K562 (cell line): ENCODE results near the gene TIMP1. TPM values are rescaled to one million over a fixed set of nuclear protein-coding genes. Genes with fewer than 3 reads are reported as not detected.

Experiments used
- ARID3B ChIP-seq: fragments of 250-450 bp; sonication (Bioruptor Pico); IDR thresholded peaks from 2 replicates; pipeline ENCODE4 v1.4.0; 2020; ENCODE audit warnings: borderline replicate concordance
- GTF2F1 ChIP-seq: IDR thresholded peaks from 2 replicates; pipeline ENCODE4 v1.6.1; 2011; ENCODE audit warnings: low read depth, low read length, improper control_type of control experiment
- HDAC2 ChIP-seq: fragments of 450-650 bp; IDR thresholded peaks from 2 replicates; pipeline ENCODE4 v1.6.1; 2016; ENCODE audit warnings: mild to moderate bottlenecking
- KDM1A ChIP-seq, 2 experiments: fragments of 450-650 bp; IDR thresholded peaks; 2 replicates each; pipeline ENCODE4 v1.6.1; 2016; ENCODE audit warnings: mild to moderate bottlenecking in 2 of 2
- MAFK ChIP-seq: IDR thresholded peaks from 2 replicates; pipeline ENCODE4 v1.6.1; 2011; ENCODE audit warnings: low read length, improper control_type of control experiment
- MAX ChIP-seq: sonication (generic); formaldehyde crosslinking; IDR thresholded peaks from 2 replicates; pipeline ENCODE4 v1.9.0; 2022; ENCODE audit warnings: mild to moderate bottlenecking, missing genetic modification reagents
- NFE2L1 ChIP-seq: fragments of 450-650 bp; IDR thresholded peaks from 2 replicates; pipeline ENCODE4 v1.6.1; 2016; ENCODE audit warnings: missing genetic modification characterization, low read depth, mild to moderate bottlenecking, missing compliant biosample characterization, moderate library complexity, borderline replicate concordance
- NUFIP1 ChIP-seq: fragments of 450-650 bp; IDR thresholded peaks from 2 replicates; pipeline ENCODE4 v1.6.1; 2018; ENCODE audit not compliant: partially characterized antibody
- RREB1 ChIP-seq: fragments of 250-450 bp; sonication (Bioruptor Pico); IDR thresholded peaks from 2 replicates; pipeline ENCODE4 v1.4.0; 2020
- TGIF2 ChIP-seq: sonication (generic); formaldehyde crosslinking; IDR thresholded peaks from 2 replicates; pipeline ENCODE4 v1.8.1; 2022; ENCODE audit warnings: mild to moderate bottlenecking, missing genetic modification reagents, moderate library complexity
- THRB ChIP-seq: fragments of 450-650 bp; formaldehyde crosslinking; conservative IDR thresholded peaks from 2 replicates; pipeline ENCODE4 v1.4.0; 2022; ENCODE audit warnings: mild to moderate bottlenecking, missing genetic modification characterization
- U2AF1 ChIP-seq: fragments of 200-400 bp; formaldehyde crosslinking; optimal IDR thresholded peaks from 2 replicates; pipeline ENCODE3; 2017; ENCODE audit warnings: mild to moderate bottlenecking, low read depth, low read length, moderate library complexity
- ZC3H4 ChIP-seq: sonication (generic); formaldehyde crosslinking; IDR thresholded peaks from 2 replicates; pipeline ENCODE4 v1.9.0; 2021; ENCODE audit warnings: missing genetic modification reagents, borderline replicate concordance
- ZNF143 ChIP-seq: sonication (generic); formaldehyde crosslinking; IDR thresholded peaks from 2 replicates; pipeline ENCODE4 v1.9.0; 2022; ENCODE audit warnings: mild to moderate bottlenecking, missing genetic modification reagents
- ZNF184 ChIP-seq: sonication (generic); formaldehyde crosslinking; IDR thresholded peaks from 2 replicates; pipeline ENCODE4 v1.5.0; 2020; ENCODE audit warnings: missing genetic modification reagents
- ZNF232 ChIP-seq: sonication (generic); formaldehyde crosslinking; IDR thresholded peaks from 2 replicates; pipeline ENCODE4 v1.8.0; 2022; ENCODE audit warnings: mild to moderate bottlenecking, missing genetic modification reagents
- ZNF695 ChIP-seq: fragments of 450-650 bp; formaldehyde crosslinking; IDR thresholded peaks from 2 replicates; pipeline ENCODE4 v1.4.0; 2020; ENCODE audit warnings: mild to moderate bottlenecking, moderate library complexity
- polyA plus RNA-seq, 8 experiments: library from polyadenylated mRNA; depleted of rRNA in 4 of 8; stranded (reverse) in 5 of 8; unstranded in 3 of 8; fragments of >200 nt; fragmentation: Nextera tagmentation in 2 of 8; fragmentation: Illumina TruSeq in 1 of 8; extraction: Ambion mirVana in 2 of 8; extraction: Trizol in 1 of 8; gene quantifications; 2 replicates each; pipeline versions ENCODE4 v1.2.1 to v1.2.3, GENCODE V29; 2011 to 2014; ENCODE audit warnings: inconsistent platforms in 1 of 8, missing spikeins in 1 of 8
- total RNA-seq, 7 experiments: library from RNA; depleted of rRNA in 6 of 7; stranded (reverse); fragments of >200 nt in 6 of 7; fragmentation: Illumina TruSeq in 2 of 7; extraction: Trizol in 2 of 7; gene quantifications; 2 replicates each; pipeline versions ENCODE4 v1.2.1 to v1.2.3, GENCODE V29; 2011 to 2021; ENCODE audit warnings: low replicate concordance in 1 of 7

The TIMP1 gene
- total and polyA plus RNA-seq, 9 of the 15 experiments (the other 6 are each of a cell fraction or from before 2014, with no cell fraction given), result 115 to 699 (median 273) TPM

- TF ChIP-seq ARID3B (CRISPR knock-in tag) (no peak), MAFK (no peak), ZNF143 (no peak), ZNF695 (no peak), NFE2L1 (tag) (no peak), ZNF232 (CRISPR knock-in tag) (no peak), THRB (CRISPR knock-in tag) (no peak), ZC3H4 (CRISPR knock-in tag) (no peak), KDM1A (IDR thresholded peaks at IDR 0.05) (peak; percentile 75 to 80), HDAC2 (0 out of 2 replicates have a peak, but pooled peaks have one; percentile 39), GTF2F1 (no peak), MAX (CRISPR knock-in tag) (peak; percentile 60), TGIF2 (CRISPR knock-in tag) (no peak), ZNF184 (CRISPR knock-in tag) (no peak), NUFIP1 (no peak), RREB1 (CRISPR knock-in tag) (no peak), U2AF1 (no peak)
Observed at GRCh38 chrX:47581731-47582647, at the start of gene TIMP1 (continued).
